Right atrium auricular region (tissue), 2 donors: ENCODE measurements around the gene GPR139. TPM values are rescaled to one million over a fixed set of nuclear protein-coding genes. Genes with fewer than 3 reads are reported as not detected.

ENCODE experiments used
- DNase-seq: peaks from one replicate; pipeline ENCODE4 v3.0.0-alpha.2; 2019; ENCODE audit warnings: low spot score
- H3K27ac ChIP-seq, 2 donors: fragments of 200-600 bp; sonication (generic); 1 replicate in 1 of 2; 2 replicates in 1 of 2; pipeline ENCODE4 v1.5.1; 2016 to 2019
- H3K27me3 ChIP-seq, 2 donors: fragments of 200-600 bp; sonication (generic); one replicate each; pipeline versions ENCODE4 v1.5.1 to v1.6.0; 2017 to 2019
- H3K36me3 ChIP-seq: fragments of 200-600 bp; sonication (generic); one replicate; pipeline ENCODE4 v1.5.1; 2016
- H3K4me1 ChIP-seq, 2 donors: fragments of 200-600 bp; sonication (generic); one replicate each; pipeline versions ENCODE4 v1.5.1 to v1.6.0; 2017 to 2019
- H3K4me3 ChIP-seq, 2 donors: fragments of 200-600 bp; sonication (generic); 1 replicate in 1 of 2; 2 replicates in 1 of 2; pipeline ENCODE4 v1.5.1; 2017 to 2019; ENCODE audit warnings: mild to moderate bottlenecking in 1 of 2, moderate library complexity in 1 of 2
- H3K9me3 ChIP-seq, 2 donors: fragments of 200-600 bp; sonication (generic); one replicate each; pipeline ENCODE4 v1.5.1; 2019
- CTCF ChIP-seq, 2 donors: fragments of 200-600 bp; sonication (generic); IDR thresholded peaks; one replicate each; pipeline ENCODE4 v1.5.1; 2019; ENCODE audit warnings: antibody characterized with exemption in 2 of 2
- total RNA-seq, 2 donors: library from RNA; depleted of rRNA; stranded (reverse); fragments of >200 nt; gene quantifications; one replicate each; pipeline ENCODE4 v1.1.0, GENCODE V29; 2016

Gene GPR139
- total RNA-seq, 2 donors from 2014 or later = not detected

GRCh38 chr16:20053336-20053735 is 20.4 kb downstream of the GPR139 start:
- H3K4me1 ChIP-seq = no peaks in the 10 kb centered on the region
- no peaks in the 10 kb centered on the region for H3K36me3 ChIP-seq
- no peaks in the 10 kb centered on the region for H3K9me3 ChIP-seq
- TF ChIP-seq CTCF (IDR thresholded peaks at IDR 0.05) = no peak
- DNase-seq = no peak
- H3K4me3 ChIP-seq = no peak overlapping the region
- H3K27me3 ChIP-seq = no peaks in the 10 kb centered on the region
- H3K27ac ChIP-seq = no peak overlapping the region

GRCh38 chr16:20051611-20052010 is 22.1 kb downstream of the GPR139 start:
- no peaks in the 10 kb centered on the region for H3K36me3 ChIP-seq
- H3K27ac ChIP-seq = no peak overlapping the region

GRCh38 chr16:20051147-20051546 is 22.5 kb downstream of the GPR139 start:
- no peaks in the 10 kb centered on the region for H3K27me3 ChIP-seq
- TF ChIP-seq CTCF (IDR thresholded peaks at IDR 0.05) = no peak
- no peaks in the 10 kb centered on the region for H3K4me1 ChIP-seq
- no peak overlapping the region for H3K4me3 ChIP-seq
- no peaks in the 10 kb centered on the region for H3K36me3 ChIP-seq
- H3K9me3 ChIP-seq = no peaks in the 10 kb centered on the region
- no peak for DNase-seq
- no peak overlapping the region for H3K27ac ChIP-seq

More at GRCh38 chr16:20051611-20052010, 22.1 kb downstream of the GPR139 start:
- DNase-seq = no peak
- Histone ChIP-seq H3K27me3 (no peaks in the 10 kb centered on the region), H3K4me1 (no peaks in the 10 kb centered on the region), H3K9me3 (no peaks in the 10 kb centered on the region), H3K4me3 (no peak overlapping the region)
- TF ChIP-seq CTCF (IDR thresholded peaks at IDR 0.05) = no peak

GRCh38 chr16:20049831-20050230 is 23.9 kb downstream of the GPR139 start:
- no peaks in the 10 kb centered on the region for H3K36me3 ChIP-seq
- no peak for TF ChIP-seq CTCF (IDR thresholded peaks at IDR 0.05)
- no peak for DNase-seq
- H3K4me3 ChIP-seq = no peak overlapping the region
- no peaks in the 10 kb centered on the region for H3K4me1 ChIP-seq
- no peaks in the 10 kb centered on the region for H3K27me3 ChIP-seq
- H3K9me3 ChIP-seq = no peaks in the 10 kb centered on the region
- H3K27ac ChIP-seq = no peak overlapping the region

GRCh38 chr16:20045886-20046285 is 27.8 kb downstream of the GPR139 start:
- Histone ChIP-seq H3K27me3 (no peaks in the 10 kb centered on the region), H3K4me3 (no peak overlapping the region), H3K36me3 (no peaks in the 10 kb centered on the region), H3K9me3 (no peaks in the 10 kb centered on the region), H3K27ac (no peak overlapping the region), H3K4me1 (no peaks in the 10 kb centered on the region)
- no peak for DNase-seq
- TF ChIP-seq CTCF (IDR thresholded peaks at IDR 0.05) = no peak

GRCh38 chr16:20042848-20043247 is 30.8 kb downstream of the GPR139 start:
- peaks cover 0 to 8% of the 10 kb centered on the region in 2 donors for H3K9me3 ChIP-seq
- H3K27ac ChIP-seq = no peak overlapping the region
- no peaks in the 10 kb centered on the region for H3K4me1 ChIP-seq
- no peak for TF ChIP-seq CTCF (IDR thresholded peaks at IDR 0.05)
- no peak overlapping the region for H3K4me3 ChIP-seq
- no peaks in the 10 kb centered on the region for H3K27me3 ChIP-seq
- DNase-seq = no peak
- no peaks in the 10 kb centered on the region for H3K36me3 ChIP-seq
